ENCODE results near the gene C9orf43. TPM values are rescaled to one million over a fixed set of nuclear protein-coding genes. Genes with fewer than 3 reads are reported as not detected.

The C9orf43 gene
- total and polyA plus RNA-seq, 3 donors from 2014 or later, result 41.7 to 109 (median 71.3) TPM

GRCh38 chr9:113452113-113452605 is 41.6 kb downstream of the C9orf43 start:
- WGBS, 2 donors, result 47 to 58% methylated on average over 4 of the region's 4 CpGs

DNA sequence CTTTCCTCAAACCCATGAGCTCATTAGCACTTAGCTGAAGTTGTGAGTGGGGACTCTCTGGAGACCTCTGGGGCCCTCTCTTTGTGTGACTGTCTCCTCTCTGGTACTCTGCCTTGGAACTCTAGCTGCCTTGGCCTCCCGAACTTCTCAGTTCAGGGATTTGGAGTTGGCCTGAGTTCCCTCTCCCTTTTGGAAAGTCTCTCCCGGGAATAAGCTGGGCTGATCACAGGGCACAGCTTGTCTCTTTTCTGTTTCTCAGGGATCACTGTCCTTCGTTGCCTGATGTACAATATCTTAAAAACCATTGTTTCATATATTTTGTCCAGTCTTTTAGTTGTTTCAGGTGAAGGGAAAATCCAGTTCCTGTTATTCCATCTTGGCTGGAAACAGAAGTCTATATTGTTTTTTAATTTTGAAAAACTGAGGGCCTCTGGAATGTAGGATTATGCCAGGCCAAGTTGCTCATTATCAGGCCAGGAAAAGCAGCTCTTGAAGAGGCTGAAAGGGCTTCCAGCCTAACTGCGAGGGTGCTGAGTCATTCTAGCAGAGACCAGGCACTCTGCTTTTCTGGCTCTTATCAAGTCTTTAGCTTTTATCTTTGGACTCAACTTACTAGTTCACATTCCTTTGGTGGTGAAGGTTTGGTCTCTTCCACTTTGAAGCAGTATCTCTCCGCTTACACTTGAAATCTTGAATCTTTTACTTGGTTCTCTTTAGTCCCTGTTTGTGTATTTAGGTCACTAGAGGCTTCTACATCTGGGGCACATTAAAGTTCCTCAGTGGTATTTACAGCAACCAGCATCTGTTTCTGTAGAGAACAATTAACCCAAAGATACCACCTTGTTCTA is 44.6 kb downstream of the C9orf43 start:
- no peaks in the 10 kb centered on the region for H3K9me3 ChIP-seq
- H3K4me3 ChIP-seq, result no peak overlapping the region
- TF ChIP-seq, protein P1, sequence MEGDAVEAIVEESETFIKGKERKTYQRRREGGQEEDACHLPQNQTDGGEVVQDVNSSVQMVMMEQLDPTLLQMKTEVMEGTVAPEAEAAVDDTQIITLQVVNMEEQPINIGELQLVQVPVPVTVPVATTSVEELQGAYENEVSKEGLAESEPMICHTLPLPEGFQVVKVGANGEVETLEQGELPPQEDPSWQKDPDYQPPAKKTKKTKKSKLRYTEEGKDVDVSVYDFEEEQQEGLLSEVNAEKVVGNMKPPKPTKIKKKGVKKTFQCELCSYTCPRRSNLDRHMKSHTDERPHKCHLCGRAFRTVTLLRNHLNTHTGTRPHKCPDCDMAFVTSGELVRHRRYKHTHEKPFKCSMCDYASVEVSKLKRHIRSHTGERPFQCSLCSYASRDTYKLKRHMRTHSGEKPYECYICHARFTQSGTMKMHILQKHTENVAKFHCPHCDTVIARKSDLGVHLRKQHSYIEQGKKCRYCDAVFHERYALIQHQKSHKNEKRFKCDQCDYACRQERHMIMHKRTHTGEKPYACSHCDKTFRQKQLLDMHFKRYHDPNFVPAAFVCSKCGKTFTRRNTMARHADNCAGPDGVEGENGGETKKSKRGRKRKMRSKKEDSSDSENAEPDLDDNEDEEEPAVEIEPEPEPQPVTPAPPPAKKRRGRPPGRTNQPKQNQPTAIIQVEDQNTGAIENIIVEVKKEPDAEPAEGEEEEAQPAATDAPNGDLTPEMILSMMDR (IDR thresholded peaks at IDR 0.05), result no peak
- no peaks in the 10 kb centered on the region for H3K36me3 ChIP-seq (ENCODE audit: low read depth, missing control alignments)
- H3K27me3 ChIP-seq, result no peaks in the 10 kb centered on the region
- peaks cover 30% of the 10 kb centered on the region for H3K4me1 ChIP-seq
- 26 to 36% methylated on average over 5 of the region's 5 CpGs for WGBS, 2 donors
- peak overlapping the region; percentile 28 to 88 for H3K27ac ChIP-seq
- DNase-seq, result peak; percentile 72
- intact Hi-C loops (cut with DNase I; ENCODE audit: low total_unique reads), result no loop called here

More at GRCh38 chr9:113452113-113452605, 41.6 kb downstream of the C9orf43 start:
- Histone ChIP-seq H3K4me3 (no peak overlapping the region), H3K27ac (no peak overlapping the region), H3K36me3 (ENCODE audit: low read depth, missing control alignments) (no peaks in the 10 kb centered on the region), H3K4me1 (peaks cover 32% of the 10 kb centered on the region), H3K27me3 (no peaks in the 10 kb centered on the region), H3K9me3 (no peaks in the 10 kb centered on the region)
- no peak for DNase-seq
- intact Hi-C loops (cut with DNase I; ENCODE audit: low total_unique reads), result no loop called here
- TF ChIP-seq, protein P1 (IDR thresholded peaks at IDR 0.05), result no peak
- TF ChIP-seq POLR2A (IDR thresholded peaks at IDR 0.05), result no peak

GRCh38 chr9:113456235-113456634 is 45.7 kb downstream of the C9orf43 start:
- peak overlapping the region; percentile 28 to 88 for H3K27ac ChIP-seq
- intact Hi-C loops (cut with DNase I; ENCODE audit: low total_unique reads), result no loop called here
- no peak overlapping the region for H3K4me3 ChIP-seq
- H3K4me1 ChIP-seq, result peaks cover 30% of the 10 kb centered on the region
- no peaks in the 10 kb centered on the region for H3K27me3 ChIP-seq
- DNase-seq, result no peak
- WGBS, 2 donors, result 92 to 95% methylated on average over 2 of the region's 2 CpGs
- no peaks in the 10 kb centered on the region for H3K36me3 ChIP-seq (ENCODE audit: low read depth, missing control alignments)
- no peak for TF ChIP-seq POLR2A (IDR thresholded peaks at IDR 0.05)
- TF ChIP-seq, protein P1 (IDR thresholded peaks at IDR 0.05), result no peak
- H3K9me3 ChIP-seq, result no peaks in the 10 kb centered on the region

- Histone ChIP-seq H3K27ac (no peak overlapping the region), H3K27me3 (no peaks in the 10 kb centered on the region), H3K9me3 (no peaks in the 10 kb centered on the region), H3K4me1 (no peaks in the 10 kb centered on the region), H3K36me3 (ENCODE audit: low read depth, missing control alignments) (no peaks in the 10 kb centered on the region), H3K4me3 (no peak overlapping the region)
- no peak for DNase-seq
- intact Hi-C loops (cut with DNase I; ENCODE audit: low total_unique reads), result no loop called here
- TF ChIP-seq, protein P1 (IDR thresholded peaks at IDR 0.05), result no peak
- WGBS, 2 donors, result 93 to 95% methylated on average over 3 of the region's 3 CpGs
Observed at GRCh38 chr9:113461285-113461684, 50.7 kb downstream of the C9orf43 start.

Data from testis (tissue), 3 donors.